Measurements from ENCODE around the gene MPC1. TPM values are rescaled to one million over a fixed set of nuclear protein-coding genes. Genes with fewer than 3 reads are reported as not detected.

MPC1 gene
- total RNA-seq, 1 donor from 2014 or later = 15.1 TPM

- no peak for DNase-seq
Measured at GRCh38 chr6:166343150-166343487, 39.6 kb downstream of the MPC1 start.

- peak; percentile 92 for DNase-seq
Measured at GRCh38 chr6:166342349-166343149, 40.2 kb downstream of the MPC1 start, which contains the start of gene SFT2D1. Gene SFT2D1, minus strand, starts transcription at chr6:166342545. Its CDS starts 64 bp downstream, at chr6:166342481.

GRCh38 chr6:166341977-166342348, 40.8 kb downstream of the MPC1 start:
- DNase-seq = peak; percentile 42

- peak; percentile 34 for DNase-seq
Measured at GRCh38 chr6:166341464-166341863, 41.3 kb downstream of the MPC1 start.

- no peak for DNase-seq
Measured at GRCh38 chr6:166338854-166339253, 43.9 kb downstream of the MPC1 start.

- no peak for DNase-seq
Measured at GRCh38 chr6:166336847-166337246, 45.9 kb downstream of the MPC1 start.

- DNase-seq = no peak
Measured at GRCh38 chr6:166335378-166336302, 47.1 kb downstream of the MPC1 start.

- DNase-seq = no peak
Measured at GRCh38 chr6:166334878-166335277, 47.9 kb downstream of the MPC1 start.

GRCh38 chr6:166333172-166333995, 49.4 kb downstream of the MPC1 start:
- no peak for DNase-seq

GRCh38 chr6:166331503-166332415, 51.0 kb downstream of the MPC1 start:
- DNase-seq = no peak

- peak; percentile 51 for DNase-seq
Measured at GRCh38 chr6:166330612-166331011, 52.1 kb downstream of the MPC1 start.

GRCh38 chr6:166325383-166326042, 57.2 kb downstream of the MPC1 start:
- DNase-seq = no peak

GRCh38 chr6:166323395-166323794, 59.3 kb downstream of the MPC1 start:
- no peak for DNase-seq

GRCh38 chr6:166318649-166319600, 63.8 kb downstream of the MPC1 start:
- DNase-seq = no peak

- DNase-seq = no peak
Measured at GRCh38 chr6:166318227-166318626, 64.5 kb downstream of the MPC1 start.

- DNase-seq = no peak
Measured at GRCh38 chr6:166317261-166318212, 65.2 kb downstream of the MPC1 start.

- no peak for DNase-seq
Measured at GRCh38 chr6:166315436-166315835, 67.3 kb downstream of the MPC1 start.
